GM10847 (cell line): Measurements from ENCODE around the gene CRYGN.

Experiments
- POLR2A ChIP-seq: IDR thresholded peaks from 2 replicates; pipeline ENCODE4 v1.6.1; 2011; ENCODE audit not compliant: insufficient read length; ENCODE audit errors: extremely low read depth

Gene CRYGN

DNA sequence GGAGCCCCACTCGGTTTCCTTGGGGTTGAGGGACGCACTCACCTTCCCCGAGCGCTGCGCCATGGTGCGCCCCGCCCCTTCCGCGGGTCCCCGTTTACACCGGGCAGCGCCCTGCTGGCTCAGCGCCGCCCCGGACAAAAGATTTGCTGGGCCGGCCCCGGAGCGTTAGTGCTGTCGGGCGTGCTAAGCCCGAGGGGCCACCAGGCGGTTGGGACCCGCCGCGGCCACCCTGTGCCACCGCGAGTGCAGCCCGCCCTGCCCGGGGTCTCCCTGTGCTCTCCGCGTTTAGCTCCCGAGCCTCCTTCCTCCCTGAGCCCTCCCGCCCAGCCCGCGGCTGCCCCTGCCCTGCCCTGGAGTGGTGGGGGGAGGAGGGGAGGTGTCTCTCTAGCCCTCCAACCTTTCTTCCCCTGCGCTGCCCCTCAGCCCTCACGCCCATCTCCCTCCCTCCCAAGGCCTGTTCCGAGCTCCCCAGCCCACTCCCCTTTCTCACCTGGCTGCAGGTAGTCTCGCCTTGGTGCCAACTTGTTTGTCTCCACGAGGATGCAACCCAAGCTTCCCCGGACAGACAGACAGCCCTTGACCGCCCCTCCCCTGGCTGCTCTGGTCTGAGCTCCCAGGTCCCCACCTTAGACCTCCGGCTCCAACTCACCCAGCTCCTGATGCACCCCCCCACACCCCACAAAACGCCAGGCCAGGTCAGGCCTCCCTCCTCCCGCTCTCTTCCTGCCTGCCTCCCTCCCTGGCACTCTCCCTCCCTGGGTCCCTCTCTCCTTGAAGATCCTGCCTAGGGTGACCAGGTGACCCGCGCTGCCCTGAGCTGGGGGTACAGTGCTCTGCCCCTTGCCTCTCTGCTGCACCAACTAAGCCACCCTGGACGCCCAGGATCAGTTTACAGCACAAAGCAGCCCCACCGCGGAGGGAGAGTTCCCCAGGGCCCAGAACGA lies at the start of gene CRYGN:
Gene CRYGN (minus strand): TSS at position 287 of the 944 bp plus-strand sequence. CDS start 224 bp downstream, at position 63.
- TF ChIP-seq POLR2A, result no peak

GRCh38 chr7:151489498-151489897 lies 49.6 kb upstream of the CRYGN start:
- no peak for TF ChIP-seq POLR2A

GRCh38 chr7:151488096-151488495 lies 48.2 kb upstream of the CRYGN start:
- TF ChIP-seq POLR2A, result no peak

GRCh38 chr7:151487228-151487627 lies 47.3 kb upstream of the CRYGN start:
- TF ChIP-seq POLR2A, result no peak

GRCh38 chr7:151486074-151486473 lies 46.1 kb upstream of the CRYGN start:
- TF ChIP-seq POLR2A, result no peak

DNA sequence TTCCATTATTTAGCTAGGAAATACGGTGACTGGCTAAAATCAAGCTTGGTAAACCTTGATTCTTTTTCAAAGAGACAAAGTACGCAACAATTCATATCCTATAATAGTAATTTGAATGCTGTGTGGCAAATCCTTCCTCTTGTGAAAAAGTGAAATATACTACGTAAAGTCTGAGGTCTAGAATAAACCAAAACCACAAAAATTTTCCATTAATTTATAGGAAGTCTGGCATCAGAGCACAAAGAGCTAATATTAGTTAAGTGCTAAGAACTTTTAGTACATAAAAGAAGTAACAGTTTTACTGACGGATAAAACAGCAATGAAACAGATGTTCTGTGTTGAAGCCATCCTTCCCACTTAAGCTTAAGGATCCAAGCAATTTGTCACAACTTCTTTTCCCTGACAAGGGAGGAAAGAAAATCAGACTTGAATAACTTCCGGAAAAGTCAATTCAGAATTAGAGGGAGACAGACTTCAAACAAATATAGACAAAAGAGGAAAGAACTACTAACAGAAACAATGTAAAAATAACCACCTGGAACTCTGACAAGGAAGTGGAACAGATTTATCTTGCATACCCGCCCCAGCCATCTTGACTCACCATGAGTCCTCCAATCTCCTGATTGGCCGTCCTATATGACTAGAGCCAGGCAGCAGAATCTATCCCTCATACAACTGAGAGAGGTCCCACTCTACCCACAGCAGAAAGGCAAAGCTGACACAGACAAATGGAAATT lies 45.2 kb upstream of the CRYGN start:
- no peak for TF ChIP-seq POLR2A

DNA sequence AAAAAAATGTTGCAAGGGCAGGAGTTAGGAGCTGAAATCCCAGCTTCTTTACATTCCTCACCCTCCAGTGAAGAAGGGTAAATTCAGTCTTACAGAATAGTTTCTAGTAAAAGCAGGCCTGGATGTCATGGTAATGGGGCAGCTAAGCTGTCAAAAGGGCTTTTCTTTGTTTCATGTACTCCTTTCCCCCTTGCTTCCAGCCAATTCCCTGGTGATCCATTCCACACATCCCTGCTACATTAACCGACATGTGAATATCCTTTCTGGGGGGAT lies 43.7 kb upstream of the CRYGN start:
- no peak for TF ChIP-seq POLR2A

- TF ChIP-seq POLR2A, result no peak
These were observed 43.2 kb upstream of the CRYGN start for GRCh38 chr7:151482883-151483710.

DNA sequence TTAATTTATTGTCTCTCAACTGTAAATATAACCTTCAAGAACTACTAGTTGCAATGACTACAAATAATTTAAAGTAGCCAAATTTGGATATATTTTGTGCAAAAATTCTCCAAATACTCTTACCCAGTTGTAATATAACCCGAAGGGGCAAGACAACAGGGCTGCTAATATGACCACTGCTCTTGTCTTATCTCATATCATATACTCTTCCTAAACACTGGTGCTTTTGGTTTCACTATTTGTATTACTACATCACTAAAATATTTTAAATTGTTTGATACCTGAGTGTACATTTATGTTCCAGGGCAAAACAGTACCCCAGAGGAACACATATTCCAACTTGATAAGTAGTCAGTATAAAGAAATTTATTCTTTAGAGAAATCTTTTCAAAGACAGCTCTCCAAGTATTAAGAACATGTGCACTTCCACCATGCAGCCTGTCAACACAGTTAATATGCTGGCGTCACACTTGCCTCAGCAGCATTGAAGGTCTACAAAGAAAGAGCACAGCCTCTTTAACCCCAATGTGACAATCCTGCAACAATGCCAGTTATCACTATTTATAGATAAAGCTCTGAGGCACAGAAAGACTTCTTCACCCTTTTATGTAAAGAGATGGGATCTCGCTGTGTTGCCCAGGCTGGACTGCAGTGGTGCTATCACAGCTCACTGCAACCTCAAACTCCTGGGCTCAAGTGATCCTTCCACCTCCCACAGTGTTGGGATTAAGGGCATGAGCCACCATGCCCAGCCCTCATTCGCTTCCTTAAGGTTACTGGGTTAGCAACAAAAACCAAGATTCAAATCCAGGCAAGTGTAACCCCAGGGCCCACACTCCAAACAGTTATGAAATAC lies 41.9 kb upstream of the CRYGN start:
- TF ChIP-seq POLR2A, result no peak

- TF ChIP-seq POLR2A, result no peak
These were observed 37.9 kb upstream of the CRYGN start for GRCh38 chr7:151477867-151478266.

DNA sequence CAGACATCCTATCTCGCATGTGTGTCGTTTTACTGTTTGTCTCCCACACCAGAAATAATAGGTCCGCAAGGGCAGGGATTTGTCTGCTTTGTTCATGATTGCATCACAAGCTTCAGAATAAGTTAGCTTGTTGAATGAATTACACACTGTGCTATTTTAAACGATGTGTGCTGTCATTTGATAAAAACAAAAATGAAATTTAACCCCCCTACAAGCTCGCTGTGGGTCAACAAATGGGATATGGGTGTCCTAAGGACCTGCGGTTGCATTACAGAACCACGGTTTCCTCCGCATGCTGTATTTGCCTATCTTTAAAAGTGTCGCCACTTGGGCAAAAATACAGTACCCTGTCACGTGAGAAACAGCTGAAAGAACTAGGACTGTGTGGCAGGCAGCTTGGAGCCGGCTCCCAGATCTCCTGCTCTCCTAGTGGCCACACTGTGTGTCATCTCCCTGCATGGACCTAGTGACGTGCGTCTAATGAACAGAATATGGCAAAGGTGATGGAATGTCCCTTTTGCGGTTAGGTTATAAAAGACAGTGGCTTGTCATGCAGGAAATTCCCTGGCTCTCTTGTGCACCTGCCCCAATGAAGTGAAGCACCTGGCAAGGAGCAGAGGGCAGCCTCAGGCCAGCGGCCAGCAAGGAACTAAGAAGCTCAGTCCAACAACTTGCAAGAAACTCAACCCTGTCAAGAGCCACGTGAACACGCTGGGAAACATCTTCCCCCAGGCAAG lies 32.9 kb upstream of the CRYGN start:
- no peak for TF ChIP-seq POLR2A

- no peak for TF ChIP-seq POLR2A
These were observed 30.8 kb upstream of the CRYGN start for GRCh38 chr7:151470711-151471110.

GRCh38 chr7:151469281-151469680 lies 29.3 kb upstream of the CRYGN start:
- no peak for TF ChIP-seq POLR2A
